BJ (cell line): ENCODE measurements around the gene LRRC23. TPM values are rescaled to one million over a fixed set of nuclear protein-coding genes. Genes with fewer than 3 reads are reported as not detected.

Experiments used
- CTCF ChIA-PET: fragments of 350-600 bp; formaldehyde crosslinking; extraction: SDS; loops from one replicate; lab custom pipeline; 2021; ENCODE audit warnings: antibody characterized with exemption, inconsistent platforms; lab: Yijun Ruan, JAX
- POLR2A ChIA-PET: fragments of 300-600 bp; sonication (Branson Sonifier 250); formaldehyde crosslinking; extraction: SDS; loops from one replicate; lab custom pipeline; 2021; ENCODE audit warnings: antibody characterized with exemption; lab: Charles Lee
- DNase-seq: peaks from one replicate; pipeline ENCODE4 v3.0.0-alpha.2; 2011; ENCODE audit warnings: low read depth
- H3K27me3 ChIP-seq: 2 replicates; pipeline ENCODE4 v1.6.0; 2011; ENCODE audit warnings: low read length; ENCODE audit not compliant: control insufficient read depth, insufficient read depth
- H3K36me3 ChIP-seq: 2 replicates; pipeline ENCODE4 v1.5.1; 2011; ENCODE audit warnings: low read length; ENCODE audit not compliant: control insufficient read depth, insufficient read depth
- H3K4me3 ChIP-seq: 2 replicates; pipeline ENCODE4 v1.5.1; 2011; ENCODE audit warnings: low read depth, mild to moderate bottlenecking, control low read depth, low read length
- polyA plus RNA-seq: library from polyadenylated mRNA; depleted of rRNA; stranded (reverse); fragments of >200 nt; gene quantifications from 2 replicates; pipeline ENCODE4 v1.2.3, GENCODE V29; 2011
- TF ChIP-seq, protein P1 (sequence below): IDR thresholded peaks from 2 replicates; pipeline ENCODE4 v1.5.1; 2011; ENCODE audit warnings: low read depth, mild to moderate bottlenecking, control low read depth, inconsistent platforms, low read length, moderate library complexity; ENCODE audit not compliant: insufficient read depth

LRRC23 gene
- polyA plus RNA-seq, 1 experiment: 12.7 TPM

DNA sequence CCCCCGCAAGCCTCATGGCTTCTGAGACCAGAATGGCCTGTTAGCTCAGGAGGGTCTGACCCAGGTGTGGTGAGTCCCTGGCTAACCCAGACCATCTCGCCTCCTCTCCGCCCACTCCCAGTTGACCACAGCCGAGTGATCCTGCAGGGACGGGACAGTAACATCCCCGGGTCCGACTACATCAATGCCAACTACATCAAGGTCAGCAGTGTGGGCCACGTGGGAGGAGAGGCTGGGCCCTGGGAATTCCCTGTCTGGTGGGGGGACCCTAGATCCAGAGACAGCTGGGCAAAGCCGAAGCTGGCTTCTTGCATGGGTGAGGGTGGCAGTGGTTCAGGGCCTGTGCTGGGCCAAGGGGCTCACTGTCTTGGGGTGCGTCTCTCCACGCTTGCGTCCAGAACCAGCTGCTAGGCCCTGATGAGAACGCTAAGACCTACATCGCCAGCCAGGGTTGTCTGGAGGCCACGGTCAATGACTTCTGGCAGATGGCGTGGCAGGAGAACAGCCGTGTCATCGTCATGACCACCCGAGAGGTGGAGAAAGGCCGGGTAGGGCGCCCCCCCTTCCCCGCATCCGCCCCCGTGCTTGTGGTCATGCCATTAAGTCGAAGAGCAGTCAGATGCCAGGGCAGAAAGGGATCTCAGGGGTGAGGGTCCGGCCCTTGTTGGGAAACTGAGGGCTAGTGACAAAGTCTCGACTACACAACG lies 51.6 kb downstream of the LRRC23 start:
- CTCF ChIA-PET: interaction anchor here (0.7 to 1.2 kb wide), 4 partner anchors 9 to 157 kb away, joined by 3 to 5 read pairs (median 4); no protein-coding TSS in a partner anchor
- TF ChIP-seq, protein P1, sequence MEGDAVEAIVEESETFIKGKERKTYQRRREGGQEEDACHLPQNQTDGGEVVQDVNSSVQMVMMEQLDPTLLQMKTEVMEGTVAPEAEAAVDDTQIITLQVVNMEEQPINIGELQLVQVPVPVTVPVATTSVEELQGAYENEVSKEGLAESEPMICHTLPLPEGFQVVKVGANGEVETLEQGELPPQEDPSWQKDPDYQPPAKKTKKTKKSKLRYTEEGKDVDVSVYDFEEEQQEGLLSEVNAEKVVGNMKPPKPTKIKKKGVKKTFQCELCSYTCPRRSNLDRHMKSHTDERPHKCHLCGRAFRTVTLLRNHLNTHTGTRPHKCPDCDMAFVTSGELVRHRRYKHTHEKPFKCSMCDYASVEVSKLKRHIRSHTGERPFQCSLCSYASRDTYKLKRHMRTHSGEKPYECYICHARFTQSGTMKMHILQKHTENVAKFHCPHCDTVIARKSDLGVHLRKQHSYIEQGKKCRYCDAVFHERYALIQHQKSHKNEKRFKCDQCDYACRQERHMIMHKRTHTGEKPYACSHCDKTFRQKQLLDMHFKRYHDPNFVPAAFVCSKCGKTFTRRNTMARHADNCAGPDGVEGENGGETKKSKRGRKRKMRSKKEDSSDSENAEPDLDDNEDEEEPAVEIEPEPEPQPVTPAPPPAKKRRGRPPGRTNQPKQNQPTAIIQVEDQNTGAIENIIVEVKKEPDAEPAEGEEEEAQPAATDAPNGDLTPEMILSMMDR: no peak
- H3K4me3 ChIP-seq: no peak overlapping the region
- DNase-seq: no peak
- no peaks in the 10 kb centered on the region for H3K27me3 ChIP-seq
- no peaks in the 10 kb centered on the region for H3K36me3 ChIP-seq
- POLR2A ChIA-PET: no interaction called here

DNA sequence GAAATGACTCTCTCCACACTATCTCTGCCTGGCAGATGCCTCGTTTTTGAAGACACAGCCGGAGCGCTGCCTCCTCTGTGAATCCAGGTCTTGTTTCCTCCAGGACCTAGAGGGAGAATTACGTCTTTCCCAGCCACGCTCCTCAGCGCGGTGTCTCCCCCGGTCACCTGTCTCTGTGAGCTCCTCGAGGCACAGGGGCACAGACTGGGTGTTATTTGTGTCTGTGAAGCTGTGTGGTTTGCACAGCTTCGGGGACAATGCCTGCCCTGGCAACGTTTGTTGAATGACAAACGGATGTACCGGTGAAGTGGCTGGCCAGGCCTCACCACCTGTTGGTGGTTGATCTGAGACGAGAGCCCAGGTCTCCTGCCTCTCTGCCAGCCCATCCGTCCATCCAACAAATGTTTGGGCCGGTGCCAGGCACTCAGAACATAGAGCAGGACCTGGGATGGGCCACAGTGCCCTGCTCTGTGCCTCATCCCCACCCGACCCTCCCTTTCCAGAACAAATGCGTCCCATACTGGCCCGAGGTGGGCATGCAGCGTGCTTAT lies 52.6 kb downstream of the LRRC23 start:
- Histone ChIP-seq H3K27me3 (no peaks in the 10 kb centered on the region), H3K36me3 (no peaks in the 10 kb centered on the region), H3K4me3 (no peak overlapping the region)
- CTCF ChIA-PET: interaction anchor here (0.9 to 2.6 kb wide), 5 partner anchors 8 to 156 kb away, joined by 3 to 9 read pairs (median 3); partner anchors contain the start of gene SPSB2
- POLR2A ChIA-PET: no interaction called here
- TF ChIP-seq, protein P1: no peak
- no peak for DNase-seq

DNA sequence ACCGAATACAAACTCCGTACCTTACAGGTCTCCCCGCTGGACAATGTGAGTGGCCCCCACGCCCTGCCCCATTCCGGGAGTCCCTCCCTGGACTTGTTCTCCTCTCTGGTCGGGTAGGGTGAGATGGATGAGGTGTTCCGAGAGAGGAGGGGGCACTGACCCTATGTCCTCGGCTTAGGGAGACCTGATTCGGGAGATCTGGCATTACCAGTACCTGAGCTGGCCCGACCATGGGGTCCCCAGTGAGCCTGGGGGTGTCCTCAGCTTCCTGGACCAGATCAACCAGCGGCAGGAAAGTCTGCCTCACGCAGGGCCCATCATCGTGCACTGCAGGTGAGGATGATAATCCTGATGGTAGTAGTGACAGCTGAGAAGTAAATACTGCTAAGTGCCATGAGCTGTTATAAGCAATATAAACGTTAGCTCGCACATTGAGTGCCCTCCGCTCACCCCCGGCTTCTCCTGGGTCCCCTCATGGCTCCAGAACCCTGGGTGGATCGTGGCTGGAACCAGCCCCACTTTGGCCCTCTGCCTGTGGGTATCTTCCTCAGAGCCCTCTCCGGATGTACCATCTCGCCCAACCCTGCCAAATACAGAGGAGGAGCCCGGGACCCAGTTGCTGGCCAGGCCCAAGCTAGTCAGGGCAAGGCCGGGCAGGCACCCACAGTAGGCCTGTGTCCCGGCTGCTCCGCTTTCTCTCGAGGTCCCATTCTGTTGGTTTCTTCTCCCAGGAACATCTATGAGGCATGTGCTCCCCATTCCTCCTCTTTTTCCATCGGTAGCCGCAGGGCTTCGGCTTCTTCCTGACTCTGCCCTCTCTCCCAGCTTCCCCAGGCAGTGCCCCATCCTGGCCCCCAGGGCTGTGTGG lies 53.4 kb downstream of the LRRC23 start:
- ChIA-PET CTCF (interaction anchor here (0.6 to 2.6 kb wide), 4 partner anchors 13 to 173 kb away, joined by 3 to 9 read pairs (median 5); partner anchors contain the start of gene SPSB2), POLR2A (no interaction called here)
- H3K27me3 ChIP-seq: no peaks in the 10 kb centered on the region
- DNase-seq: no peak
- TF ChIP-seq, protein P1: no peak
- H3K4me3 ChIP-seq: no peak overlapping the region
- no peaks in the 10 kb centered on the region for H3K36me3 ChIP-seq

DNA sequence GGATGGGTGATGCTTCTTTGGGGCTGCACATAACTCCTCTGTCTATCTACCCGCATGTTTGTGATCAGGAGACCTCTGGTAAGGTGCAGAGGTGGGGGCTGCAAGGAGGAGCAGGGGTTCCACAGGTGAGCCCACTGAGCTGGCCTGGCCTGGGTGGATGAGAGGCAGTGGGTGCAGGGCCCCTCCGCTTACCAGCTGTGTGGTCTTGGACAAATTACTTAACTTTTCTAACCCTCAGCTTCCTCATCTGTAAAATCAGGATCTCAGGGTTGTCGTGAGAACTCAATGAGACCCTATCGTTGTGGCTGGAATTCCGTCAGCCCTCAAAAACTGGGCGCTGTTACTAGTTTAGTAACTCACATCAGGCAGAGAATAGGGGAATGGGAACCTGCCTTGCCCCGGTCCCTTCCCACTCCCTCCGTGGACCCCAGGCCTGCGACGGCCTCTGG lies 54.0 kb downstream of the LRRC23 start:
- POLR2A ChIA-PET: no interaction called here
- no peaks in the 10 kb centered on the region for H3K36me3 ChIP-seq
- CTCF ChIA-PET: interaction anchor here (0.6 to 2.6 kb wide), 4 partner anchors 14 to 230 kb away, joined by 4 to 9 read pairs (median 5); no protein-coding TSS in a partner anchor
- no peaks in the 10 kb centered on the region for H3K27me3 ChIP-seq
- DNase-seq: no peak
- TF ChIP-seq, protein P1: no peak
- H3K4me3 ChIP-seq: no peak overlapping the region
